ENCODE results near the gene NWD2. TPM values are rescaled to one million over a fixed set of nuclear protein-coding genes. Genes with fewer than 3 reads are reported as not detected.

NWD2 gene
- total and polyA plus RNA-seq, 12 donors = under 0.01 to 0.91 (median 0.04) TPM; not detected in 4

- Histone ChIP-seq H3K4me1 (replicated peaks in 1 of 2) (no peaks in the 10 kb centered on the region), H3K27me3 (no peaks in the 10 kb centered on the region), H3K9me3 (replicated peaks in 1 of 3) (no peaks in the 10 kb centered on the region), H3K27ac (no peak overlapping the region), H3K4me3 (no peak overlapping the region), H3K36me3 (replicated peaks in 1 of 2) (no peaks in the 10 kb centered on the region)
- TF ChIP-seq CTCF (IDR thresholded peaks at IDR 0.05) = no peak
- TF ChIP-seq POLR2A (IDR thresholded peaks at IDR 0.05) = no peak
- DNase-seq = no peak
- WGBS, 4 donors = 5 to 16% (median 11%) methylated on average over 1 of the region's 1 CpG
- intact Hi-C loops (cut with DNase I) = no loop called here
These were observed 186.8 kb downstream of the NWD2 start for GRCh38 chr4:37431417-37431743.

DNA sequence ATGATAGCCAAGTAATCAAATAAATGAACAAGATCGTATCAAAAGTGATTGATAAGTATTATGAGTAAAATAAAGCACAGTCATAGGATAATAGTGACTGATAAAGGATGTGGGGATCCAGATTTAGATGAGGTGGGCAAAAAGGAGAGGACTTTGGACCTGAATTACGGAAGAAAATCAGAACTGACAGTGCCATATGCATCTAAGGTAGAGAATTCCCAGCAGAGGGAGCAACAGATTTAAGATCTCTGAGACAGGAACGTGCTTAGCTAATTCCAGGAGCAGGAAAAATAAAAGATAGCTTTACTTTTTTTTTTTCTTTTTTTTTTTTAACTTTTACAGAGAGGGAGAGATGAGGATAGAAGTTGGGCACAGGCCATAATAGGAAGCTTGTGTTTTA is 189.9 kb downstream of the NWD2 start:
- no peak for TF ChIP-seq CTCF (IDR thresholded peaks at IDR 0.05)
- TF ChIP-seq POLR2A (IDR thresholded peaks at IDR 0.05) = no peak
- Histone ChIP-seq H3K36me3 (replicated peaks in 1 of 2) (no peaks in the 10 kb centered on the region), H3K9me3 (replicated peaks in 1 of 3) (no peaks in the 10 kb centered on the region), H3K4me3 (no peak overlapping the region), H3K27ac (no peak overlapping the region), H3K27me3 (no peaks in the 10 kb centered on the region), H3K4me1 (replicated peaks in 1 of 2) (no peaks in the 10 kb centered on the region)
- no peak for DNase-seq
- intact Hi-C loops (cut with DNase I) = no loop called here
- 44 to 48% (median 46%) methylated on average over 3 of the region's 3 CpGs for WGBS, 4 donors

- Histone ChIP-seq H3K4me3 (no peak overlapping the region), H3K36me3 (replicated peaks in 1 of 2) (no peaks in the 10 kb centered on the region), H3K9me3 (replicated peaks in 1 of 3) (no peaks in the 10 kb centered on the region), H3K4me1 (replicated peaks in 1 of 2) (no peaks in the 10 kb centered on the region), H3K27ac (no peak overlapping the region), H3K27me3 (no peaks in the 10 kb centered on the region)
- 71 to 79% (median 78%) methylated on average over 1 of the region's 1 CpG for WGBS, 4 donors
- TF ChIP-seq CTCF (IDR thresholded peaks at IDR 0.05) = no peak
- no peak for TF ChIP-seq POLR2A (IDR thresholded peaks at IDR 0.05)
- intact Hi-C loops (cut with DNase I) = no loop called here
- no peak for DNase-seq
These were observed 192.0 kb downstream of the NWD2 start for GRCh38 chr4:37436546-37436945.

DNA sequence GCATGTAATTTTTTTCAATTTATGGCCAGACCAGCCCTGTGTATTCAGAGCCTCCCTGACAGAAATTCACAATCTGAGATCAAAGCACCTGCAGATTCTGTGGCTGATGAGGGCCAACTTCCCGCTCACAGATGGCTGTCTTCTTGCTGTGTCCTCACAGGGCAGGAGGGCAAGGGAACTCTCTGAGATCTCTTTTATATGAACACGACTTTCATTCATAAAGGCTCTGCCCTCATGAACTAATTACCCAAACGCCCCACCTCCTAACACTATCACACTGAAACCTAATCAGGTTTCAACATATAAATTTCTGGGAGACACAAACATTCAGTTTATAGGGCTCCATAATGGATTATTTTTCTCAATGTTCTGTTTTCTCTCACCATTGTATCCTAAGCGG is 192.6 kb downstream of the NWD2 start:
- no peak for DNase-seq
- H3K27me3 ChIP-seq = no peaks in the 10 kb centered on the region
- no peak overlapping the region for H3K27ac ChIP-seq
- H3K36me3 ChIP-seq (replicated peaks in 1 of 2) = no peaks in the 10 kb centered on the region
- TF ChIP-seq CTCF (IDR thresholded peaks at IDR 0.05) (no peak), POLR2A (IDR thresholded peaks at IDR 0.05) (no peak)
- WGBS, 4 donors = 53 to 64% (median 55%) methylated on average over 4 of the region's 4 CpGs
- H3K9me3 ChIP-seq (replicated peaks in 1 of 3) = no peaks in the 10 kb centered on the region
- no peak overlapping the region for H3K4me3 ChIP-seq
- H3K4me1 ChIP-seq (replicated peaks in 1 of 2) = no peaks in the 10 kb centered on the region
- intact Hi-C loops (cut with DNase I) = no loop called here

Measured in adrenal gland (tissue), 12 donors.